ENCODE data around the gene JAM3.

DNA sequence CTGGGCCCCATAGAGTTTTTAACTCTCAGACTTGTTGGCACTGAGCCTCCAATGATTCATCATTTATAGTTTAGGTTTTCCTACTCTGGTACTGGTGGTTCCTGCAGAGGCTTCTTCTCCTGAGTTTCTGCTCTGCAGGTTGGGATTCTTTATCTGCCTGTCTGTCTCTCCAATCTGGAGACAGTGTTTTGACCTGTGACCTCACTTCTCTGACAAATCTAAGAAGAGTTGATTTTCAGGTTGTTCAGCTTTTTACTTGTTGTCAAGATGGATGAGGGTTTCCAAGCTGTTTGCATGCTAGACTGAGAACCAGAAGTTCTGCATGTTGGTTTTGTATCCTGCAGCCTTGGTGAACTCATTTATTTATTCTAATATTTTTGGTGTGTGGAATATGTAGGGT lies 63.9 kb downstream of the JAM3 start:
- TF ChIP-seq, protein P1, sequence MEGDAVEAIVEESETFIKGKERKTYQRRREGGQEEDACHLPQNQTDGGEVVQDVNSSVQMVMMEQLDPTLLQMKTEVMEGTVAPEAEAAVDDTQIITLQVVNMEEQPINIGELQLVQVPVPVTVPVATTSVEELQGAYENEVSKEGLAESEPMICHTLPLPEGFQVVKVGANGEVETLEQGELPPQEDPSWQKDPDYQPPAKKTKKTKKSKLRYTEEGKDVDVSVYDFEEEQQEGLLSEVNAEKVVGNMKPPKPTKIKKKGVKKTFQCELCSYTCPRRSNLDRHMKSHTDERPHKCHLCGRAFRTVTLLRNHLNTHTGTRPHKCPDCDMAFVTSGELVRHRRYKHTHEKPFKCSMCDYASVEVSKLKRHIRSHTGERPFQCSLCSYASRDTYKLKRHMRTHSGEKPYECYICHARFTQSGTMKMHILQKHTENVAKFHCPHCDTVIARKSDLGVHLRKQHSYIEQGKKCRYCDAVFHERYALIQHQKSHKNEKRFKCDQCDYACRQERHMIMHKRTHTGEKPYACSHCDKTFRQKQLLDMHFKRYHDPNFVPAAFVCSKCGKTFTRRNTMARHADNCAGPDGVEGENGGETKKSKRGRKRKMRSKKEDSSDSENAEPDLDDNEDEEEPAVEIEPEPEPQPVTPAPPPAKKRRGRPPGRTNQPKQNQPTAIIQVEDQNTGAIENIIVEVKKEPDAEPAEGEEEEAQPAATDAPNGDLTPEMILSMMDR (IDR thresholded peaks at IDR 0.05; ENCODE audit: low read depth, low read length, poor library complexity, severe bottlenecking) = no peak
- TF ChIP-seq EZH2phosphoT487 (IDR thresholded peaks at IDR 0.05; ENCODE audit: borderline replicate concordance, low read length) = no peak

All from DOHH2 (cell line).